Kidney (tissue), 14 donors: ENCODE measurements around the gene EP400. TPM values are rescaled to one million over a fixed set of nuclear protein-coding genes. Genes with fewer than 3 reads are reported as not detected.
"Not testable (repeated sequence)": the region's sequence is repeated elsewhere in the genome, so short reads cannot be mapped to it uniquely, and the experiment has no call there.

ENCODE experiments used
- DNase-seq, 5 donors: peaks; one replicate each; pipeline ENCODE4 v3.0.0-alpha.2; 2013 to 2020
- FAIRE-seq: peaks from 2 replicates; lab custom pipeline; 2012; peaks lifted over from hg19 to GRCh38; lab: Jason Lieb, UNC
- H3K27ac ChIP-seq, 2 donors: one replicate each; pipeline ENCODE4 v1.7.0; 2013; ENCODE audit warnings: low read depth in 2 of 2, low read length in 2 of 2, inconsistent platforms in 1 of 2
- H3K27me3 ChIP-seq: one replicate; pipeline ENCODE4 v1.7.1; 2013; ENCODE audit warnings: low read length, inconsistent platforms; ENCODE audit not compliant: control insufficient read depth, insufficient read depth
- H3K36me3 ChIP-seq, 3 donors: one replicate each; pipeline versions ENCODE4 v1.7.0 to v1.7.1; 2013; ENCODE audit warnings: low read length in 3 of 3, control low read depth in 1 of 3, inconsistent platforms in 1 of 3; ENCODE audit not compliant: insufficient read depth in 3 of 3, control insufficient read depth in 2 of 3
- H3K4me1 ChIP-seq, 3 donors: one replicate each; pipeline versions ENCODE4 v1.7.0 to v1.7.1; 2013; ENCODE audit warnings: low read length in 3 of 3, inconsistent platforms in 1 of 3, low read depth in 1 of 3; ENCODE audit not compliant: control insufficient read depth in 2 of 3, insufficient read depth in 2 of 3
- H3K4me3 ChIP-seq, 3 donors: one replicate each; pipeline versions ENCODE4 v1.7.0 to v1.8.1; 2013; ENCODE audit warnings: low read length in 3 of 3, control low read depth in 1 of 3, inconsistent platforms in 1 of 3
- H3K9ac ChIP-seq, 3 donors: one replicate each; pipeline versions ENCODE4 v1.7.0 to v1.7.1; 2013; ENCODE audit warnings: low read length in 3 of 3, control low read depth in 1 of 3, inconsistent platforms in 1 of 3
- H3K9me3 ChIP-seq, 3 donors: one replicate each; pipeline versions ENCODE4 v1.7.0 to v1.7.1; 2013; ENCODE audit warnings: low read length in 3 of 3, control low read depth in 1 of 3, inconsistent platforms in 1 of 3; ENCODE audit not compliant: control insufficient read depth in 2 of 3, insufficient read depth in 1 of 3
- intact Hi-C: fragments of 100-400 bp; cut with DNase I; formaldehyde crosslinking; loops from one replicate; pipeline ENCODE4 v1.11.1; 2022
- polyA plus RNA-seq: library from polyadenylated mRNA; stranded (reverse); fragments of 350-450 nt; fragmentation: Illumina TruSeq; extraction: RNeasy Lipid Tissue Mini Kit (QIAGEN cat#74804); gene quantifications from one replicate; pipeline ENCODE4 v1.2.3, GENCODE V29; 2014; ENCODE audit warnings: low read depth, low replicate concordance; ENCODE audit not compliant: insufficient read depth
- total RNA-seq: library from RNA; stranded (reverse); fragmentation: NEBNext Ultra II Directional; extraction: Animal tissue kit (Norgen Biotek cat#: 25700); gene quantifications from one replicate; pipeline ENCODE4 v1.2.1, GENCODE V29; 2021
- TF ChIP-seq, protein P1 (sequence below): IDR thresholded peaks from 3 replicates; pipeline ENCODE4 v1.5.1; 2012; ENCODE audit warnings: mild to moderate bottlenecking, moderate library complexity, borderline replicate concordance; ENCODE audit not compliant: insufficient read depth; ENCODE audit errors: extremely low read depth
- donor health status: control.
- donor health status: control.
- donor health status: control.
- donor health status: control.
- donor health status: control.
- donor health status: DM: yes; HTN: yes; CAD: no.
- donor health status: Normal renal cell carcinoma (clear cell type).

The EP400 gene
- total and polyA plus RNA-seq, 2 donors from 2014 or later: 7.5 to 44.7 TPM

DNA sequence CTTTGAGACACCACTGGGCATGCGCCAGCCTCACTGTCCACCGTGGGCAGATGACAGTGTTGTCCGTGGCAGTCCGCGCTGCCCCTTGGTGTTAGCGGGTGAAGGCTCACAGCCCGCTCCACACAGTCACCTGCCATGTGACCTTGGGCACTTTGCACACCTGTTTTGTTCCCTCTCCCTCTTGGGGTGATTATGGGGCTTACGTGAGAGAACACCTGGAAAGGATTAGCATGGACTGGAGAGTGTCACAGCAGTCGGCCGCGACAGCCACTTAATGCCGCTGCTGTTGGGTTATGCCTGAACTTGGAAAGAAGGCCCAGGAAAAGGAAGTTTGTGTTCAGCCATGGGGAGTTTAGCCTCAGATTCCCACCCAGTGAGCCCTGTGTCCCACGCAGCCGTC lies 100.1 kb downstream of the EP400 start:
- Histone ChIP-seq H3K4me3 (no peak overlapping the region), H3K4me1 (no peaks in the 10 kb centered on the region), H3K27ac (no peak overlapping the region), H3K27me3 (no peaks in the 10 kb centered on the region), H3K9me3 (no peaks in the 10 kb centered on the region), H3K36me3 (peaks cover 8 to 49% (median 40%) of the 10 kb centered on the region in 3 donors), H3K9ac (no peak overlapping the region)
- TF ChIP-seq, protein P1, sequence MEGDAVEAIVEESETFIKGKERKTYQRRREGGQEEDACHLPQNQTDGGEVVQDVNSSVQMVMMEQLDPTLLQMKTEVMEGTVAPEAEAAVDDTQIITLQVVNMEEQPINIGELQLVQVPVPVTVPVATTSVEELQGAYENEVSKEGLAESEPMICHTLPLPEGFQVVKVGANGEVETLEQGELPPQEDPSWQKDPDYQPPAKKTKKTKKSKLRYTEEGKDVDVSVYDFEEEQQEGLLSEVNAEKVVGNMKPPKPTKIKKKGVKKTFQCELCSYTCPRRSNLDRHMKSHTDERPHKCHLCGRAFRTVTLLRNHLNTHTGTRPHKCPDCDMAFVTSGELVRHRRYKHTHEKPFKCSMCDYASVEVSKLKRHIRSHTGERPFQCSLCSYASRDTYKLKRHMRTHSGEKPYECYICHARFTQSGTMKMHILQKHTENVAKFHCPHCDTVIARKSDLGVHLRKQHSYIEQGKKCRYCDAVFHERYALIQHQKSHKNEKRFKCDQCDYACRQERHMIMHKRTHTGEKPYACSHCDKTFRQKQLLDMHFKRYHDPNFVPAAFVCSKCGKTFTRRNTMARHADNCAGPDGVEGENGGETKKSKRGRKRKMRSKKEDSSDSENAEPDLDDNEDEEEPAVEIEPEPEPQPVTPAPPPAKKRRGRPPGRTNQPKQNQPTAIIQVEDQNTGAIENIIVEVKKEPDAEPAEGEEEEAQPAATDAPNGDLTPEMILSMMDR: no peak
- intact Hi-C loops: no loop called here
- DNase-seq (peak in 1 of 5 donors; percentile 39), FAIRE-seq (no peak)

DNA sequence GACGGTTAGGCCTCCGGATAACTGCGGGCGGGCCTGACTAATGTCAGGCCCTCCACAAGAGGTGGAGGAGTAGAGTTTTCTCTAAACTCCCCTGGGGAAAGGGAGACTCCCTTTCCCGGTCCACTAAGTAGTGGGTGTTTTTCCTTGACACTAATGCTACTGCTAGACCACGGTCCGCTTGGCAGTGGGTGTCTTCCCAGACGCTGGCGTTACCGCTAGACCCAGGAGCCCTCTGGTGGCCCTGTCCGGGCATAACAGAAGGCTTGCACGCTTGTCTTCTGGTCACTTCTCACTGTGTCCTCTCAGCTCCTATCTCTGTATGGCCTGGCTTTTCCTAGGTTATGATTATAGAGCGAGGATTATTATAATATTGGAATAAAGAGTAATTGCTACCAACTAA lies 102.0 kb downstream of the EP400 start:
- H3K36me3 ChIP-seq: peaks cover 5 to 42% (median 29%) of the 10 kb centered on the region in 3 donors
- DNase-seq: peak in 3 of 5 donors; percentile 9 to 29 (median 22)
- H3K4me3 ChIP-seq, H3K9me3 ChIP-seq, H3K9ac ChIP-seq, intact Hi-C loops, FAIRE-seq, H3K27me3 ChIP-seq, H3K27ac ChIP-seq, H3K4me1 ChIP-seq: not testable (repeated sequence)

DNA sequence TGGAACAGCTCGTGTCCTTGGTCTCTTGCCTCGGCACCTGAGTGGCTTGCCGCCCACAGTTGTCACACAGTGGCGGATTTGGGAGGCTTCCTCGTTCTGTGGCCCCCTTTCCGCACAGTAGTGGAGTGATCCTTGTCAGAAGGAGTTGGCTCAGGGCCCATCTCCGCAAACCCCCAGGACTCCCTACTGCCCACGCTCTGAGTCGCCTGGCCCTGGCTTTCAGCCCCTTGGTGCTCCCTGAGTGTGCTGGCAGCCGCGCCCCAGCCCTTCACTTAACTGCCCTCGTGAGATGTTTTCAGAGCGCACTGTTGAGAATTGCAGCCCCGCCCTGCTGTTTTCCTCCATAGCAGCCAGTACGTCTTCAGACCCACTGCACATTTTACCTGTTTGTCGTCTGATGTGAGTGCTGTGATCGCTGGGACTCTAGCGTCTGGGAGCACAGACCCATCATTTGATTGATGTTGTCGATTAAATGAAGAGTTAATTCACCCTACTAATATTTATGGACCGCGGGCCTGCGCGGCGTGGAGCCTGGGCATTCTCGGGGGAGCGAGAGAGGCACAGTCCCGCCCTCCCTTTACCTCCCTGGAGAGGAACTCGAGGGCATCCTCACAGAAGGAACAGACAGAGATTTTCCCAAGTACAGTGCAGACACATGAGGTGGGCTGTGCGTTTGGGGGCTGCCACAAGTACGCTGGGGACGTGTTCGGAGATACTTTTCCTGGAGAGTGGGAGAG lies 102.6 kb downstream of the EP400 start:
- H3K27me3 ChIP-seq: no peaks in the 10 kb centered on the region
- FAIRE-seq (no peak), DNase-seq (peak in 1 of 5 donors; percentile 65)
- H3K36me3 ChIP-seq: peaks cover 7 to 42% (median 34%) of the 10 kb centered on the region in 3 donors
- TF ChIP-seq, protein P1: no peak
- no peaks in the 10 kb centered on the region for H3K9me3 ChIP-seq
- intact Hi-C loops: no loop called here
- H3K9ac ChIP-seq: no peak overlapping the region
- H3K4me3 ChIP-seq: no peak overlapping the region
- H3K27ac ChIP-seq: no peak overlapping the region
- peaks cover 0 to 8% (median 6%) of the 10 kb centered on the region in 3 donors for H3K4me1 ChIP-seq
